ENCODE data around the gene OR7G2. TPM values are rescaled to one million over a fixed set of nuclear protein-coding genes. Genes with fewer than 3 reads are reported as not detected.
"Not testable (repeated sequence)": the region's sequence is repeated elsewhere in the genome, so short reads cannot be mapped to it uniquely, and the experiment has no call there.

The OR7G2 gene
- total RNA-seq, 4 donors from 2014 or later, result not detected

- H3K27me3 ChIP-seq, result no peaks in the 10 kb centered on the region
- H3K4me3 ChIP-seq, result no peak overlapping the region
- no peaks in the 10 kb centered on the region for H3K9me3 ChIP-seq
- no peak for DNase-seq (ENCODE audit: low spot score in 2 of 2)
- 82 to 83% methylated on average over 4 of the region's 4 CpGs for WGBS, 2 donors
- H3K4me1 ChIP-seq, result no peaks in the 10 kb centered on the region
- no peak overlapping the region for H3K27ac ChIP-seq
- no peaks in the 10 kb centered on the region for H3K36me3 ChIP-seq
- no peak for TF ChIP-seq CTCF (IDR thresholded peaks at IDR 0.05)
- no peak for TF ChIP-seq EP300 (IDR thresholded peaks at IDR 0.05)
- TF ChIP-seq POLR2A (IDR thresholded peaks at IDR 0.05), result no peak
Observed at GRCh38 chr19:9057505-9058258, 49.6 kb downstream of the OR7G2 start.

GRCh38 chr19:9056131-9056530 is 51.1 kb downstream of the OR7G2 start:
- DNase-seq (ENCODE audit: low spot score in 2 of 2); H3K4me3 ChIP-seq; H3K27me3 ChIP-seq; H3K27ac ChIP-seq; H3K4me1 ChIP-seq; H3K36me3 ChIP-seq; H3K9me3 ChIP-seq: not testable (repeated sequence)
- WGBS, 2 donors, result 94 to 95% methylated on average over 9 of the region's 9 CpGs

GRCh38 chr19:9054765-9055164 is 52.5 kb downstream of the OR7G2 start:
- Histone ChIP-seq H3K4me3 (no peak overlapping the region), H3K4me1 (no peaks in the 10 kb centered on the region), H3K36me3 (no peaks in the 10 kb centered on the region), H3K9me3 (peaks cover 0 to 1% (median 0%) of the 10 kb centered on the region in 4 donors), H3K27me3 (no peaks in the 10 kb centered on the region), H3K27ac (no peak overlapping the region)
- WGBS, 2 donors, result 17 to 29% methylated on average over 8 of the region's 8 CpGs
- no peak for TF ChIP-seq POLR2A (IDR thresholded peaks at IDR 0.05)
- TF ChIP-seq EP300 (IDR thresholded peaks at IDR 0.05), result no peak
- no peak for TF ChIP-seq CTCF (IDR thresholded peaks at IDR 0.05)
- DNase-seq (ENCODE audit: low spot score in 2 of 2), result no peak

- Histone ChIP-seq H3K27me3 (no peaks in the 10 kb centered on the region), H3K36me3 (no peaks in the 10 kb centered on the region), H3K4me3 (no peak overlapping the region), H3K4me1 (no peaks in the 10 kb centered on the region), H3K27ac (no peak overlapping the region), H3K9me3 (peaks cover 0 to 5% (median 0%) of the 10 kb centered on the region in 4 donors)
- no peak for TF ChIP-seq EP300 (IDR thresholded peaks at IDR 0.05)
- no peak for TF ChIP-seq POLR2A (IDR thresholded peaks at IDR 0.05)
- TF ChIP-seq CTCF (IDR thresholded peaks at IDR 0.05), result no peak
- DNase-seq (ENCODE audit: low spot score in 2 of 2), result no peak
- WGBS, 2 donors, result 91 to 93% methylated on average over 8 of the region's 8 CpGs
Observed at GRCh38 chr19:9054207-9054606, 53.1 kb downstream of the OR7G2 start.

DNA sequence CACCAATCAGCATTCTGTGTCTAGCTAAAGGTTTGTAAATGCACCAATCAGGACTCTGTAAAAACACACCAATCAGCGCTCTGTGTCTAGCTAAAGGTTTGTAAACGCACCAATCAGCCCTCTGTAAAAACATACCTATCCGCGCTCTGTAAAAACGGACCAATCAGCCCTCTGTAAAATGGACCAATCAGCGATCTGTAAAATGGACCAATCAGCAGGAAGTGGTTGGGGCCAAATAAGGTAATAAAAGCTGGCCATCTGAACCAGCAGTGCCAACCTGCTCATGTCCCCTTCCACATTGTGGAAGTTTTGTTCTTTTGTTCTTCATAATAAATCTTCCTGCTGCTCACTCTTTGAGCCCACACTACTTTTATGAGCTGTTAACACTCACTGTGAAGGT is 53.6 kb downstream of the OR7G2 start:
- not testable (repeated sequence) for H3K27me3 ChIP-seq; DNase-seq (ENCODE audit: low spot score in 2 of 2); H3K4me1 ChIP-seq; H3K9me3 ChIP-seq; H3K36me3 ChIP-seq; H3K27ac ChIP-seq; H3K4me3 ChIP-seq
- WGBS, 2 donors, result 94 to 97% methylated on average over 6 of the region's 6 CpGs

DNA sequence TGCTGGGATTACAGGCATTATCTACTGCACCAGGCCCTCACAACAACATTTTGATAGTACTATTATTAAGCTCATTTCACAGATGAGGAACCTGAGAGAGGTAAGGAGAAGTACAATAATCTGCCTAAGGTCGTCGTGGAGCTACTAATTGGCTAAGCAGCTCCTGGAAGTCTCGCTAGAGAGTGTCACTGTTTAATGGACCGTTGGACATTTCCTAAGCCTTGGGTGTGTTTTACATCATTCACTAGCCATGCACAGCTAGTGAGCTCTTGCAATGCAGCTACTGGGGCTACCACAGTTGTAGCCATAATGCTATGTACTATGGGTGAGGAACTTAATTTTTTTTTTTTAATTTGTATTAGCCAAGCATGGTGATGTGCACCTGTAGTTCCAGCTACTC is 54.4 kb downstream of the OR7G2 start:
- TF ChIP-seq POLR2A (IDR thresholded peaks at IDR 0.05) (no peak), EP300 (IDR thresholded peaks at IDR 0.05) (no peak), CTCF (IDR thresholded peaks at IDR 0.05) (no peak)
- 85 to 91% methylated on average over 4 of the region's 4 CpGs for WGBS, 2 donors
- no peaks in the 10 kb centered on the region for H3K27me3 ChIP-seq
- no peak for DNase-seq (ENCODE audit: low spot score in 2 of 2)
- H3K9me3 ChIP-seq, result peaks cover 0 to 5% (median 0%) of the 10 kb centered on the region in 4 donors
- H3K4me3 ChIP-seq, result no peak overlapping the region
- no peaks in the 10 kb centered on the region for H3K4me1 ChIP-seq
- H3K36me3 ChIP-seq, result no peaks in the 10 kb centered on the region
- no peak overlapping the region for H3K27ac ChIP-seq

Small RNA genes within 50 kb of the gene (small RNA-seq; reads per million reads assigned to genes)
- gene OR1M4P, result not detected

Other genes with a start within 250 kb of the OR7G2 start
- gene MUC16, start 97.1 kb downstream of the OR7G2 start, total RNA-seq, result under 1 TPM in 3 of 4 donors, not detected in 1; under 0.01 to 0.21 (median under 0.01) TPM
- under 1 TPM in 1 of 4 donors, not detected in 3; 0.22 TPM for gene OR1M1, start 20.4 kb downstream of the OR7G2 start, total RNA-seq
- not detected for gene OR7G1, start 8.3 kb upstream of the OR7G2 start, total RNA-seq
- not detected for gene OR7G3, start 19.5 kb upstream of the OR7G2 start, total RNA-seq
- gene ZNF317, start 32.9 kb upstream of the OR7G2 start, total RNA-seq, result 10 to 100 TPM; 15.5 to 20.5 (median 17.8) TPM
- under 1 TPM in 1 of 4 donors, not detected in 3; 0.44 TPM for gene OR7D2, start 71.5 kb upstream of the OR7G2 start, total RNA-seq
- gene OR7D4, start 112.1 kb upstream of the OR7G2 start, total RNA-seq, result not detected
- gene OR7E24, start 143.5 kb upstream of the OR7G2 start, total RNA-seq, result not detected
- gene ZNF699, start 202.4 kb upstream of the OR7G2 start, total RNA-seq, result 10 to 100 TPM; 15.0 to 26.7 (median 22.6) TPM
- 10 to 100 TPM; 12.9 to 45.2 (median 20.2) TPM for gene ZNF559, start 216.7 kb upstream of the OR7G2 start, total RNA-seq